Uterus (tissue), 2 donors: ENCODE results near the gene FMNL1.

Experiments used
- CTCF ChIP-seq, 4 experiments: fragments of 200-600 bp in 2 of 4; fragments of 450-650 bp in 2 of 4; sonication (generic) in 2 of 4; IDR thresholded peaks; one replicate each; pipeline ENCODE4 v1.5.1; 2016 to 2019; ENCODE audit warnings: antibody characterized with exemption in 4 of 4, mild to moderate bottlenecking in 2 of 4, moderate library complexity in 1 of 4
- POLR2A ChIP-seq, 2 donors: fragments of 450-650 bp; IDR thresholded peaks; one replicate each; pipeline ENCODE4 v1.6.1; 2016; ENCODE audit warnings: antibody characterized with exemption in 2 of 2, mild to moderate bottlenecking in 1 of 2, moderate library complexity in 1 of 2

- TF ChIP-seq CTCF (IDR thresholded peaks at IDR 0.05): peak; percentile 99 to 100 (median 99)
- peak in 1 of 2 donors; percentile 28 for TF ChIP-seq POLR2A (IDR thresholded peaks at IDR 0.05)
Measured at GRCh38 chr17:45197555-45198334, 23.9 kb upstream of the FMNL1 start.
